Gastrocnemius medialis (tissue), 4 donors: ENCODE results near the gene UGT2A2.

Experiments used
- CTCF ChIP-seq, 5 experiments: fragments of 450-650 bp in 3 of 5; fragments of 200-600 bp in 2 of 5; sonication (generic) in 2 of 5; IDR thresholded peaks in 4 of 5; conservative IDR thresholded peaks in 1 of 5; 1 replicate in 4 of 5; 2 replicates in 1 of 5; pipeline ENCODE4 v1.5.1; 2016 to 2019; ENCODE audit warnings: antibody characterized with exemption in 5 of 5, mild to moderate bottlenecking in 3 of 5, moderate library complexity in 3 of 5
- POLR2A ChIP-seq, 2 donors: fragments of 450-650 bp; IDR thresholded peaks; one replicate each; pipeline ENCODE4 v1.6.1; 2017; ENCODE audit warnings: antibody characterized with exemption in 2 of 2, mild to moderate bottlenecking in 2 of 2, moderate library complexity in 2 of 2

GRCh38 chr4:69549651-69550050, 89.8 kb downstream of the UGT2A2 start:
- no peak for TF ChIP-seq CTCF (IDR thresholded peaks at IDR 0.05 in 4 of 5, conservative IDR thresholded peaks at IDR 0.05 in 1 of 5)
- TF ChIP-seq POLR2A (IDR thresholded peaks at IDR 0.05) = no peak
